Neural progenitor cell (in vitro differentiated cells): Measurements from ENCODE around the gene RASGRP2. TPM values are rescaled to one million over a fixed set of nuclear protein-coding genes. Genes with fewer than 3 reads are reported as not detected.

Source experiments
- DNase-seq: peaks from one replicate; pipeline ENCODE4 v3.0.0-alpha.2; 2016; ENCODE audit warnings: low spot score
- H2AFZ ChIP-seq: fragments of 200-600 bp; sonication (generic); replicated peaks from 2 replicates; pipeline ENCODE4 v1.6.1; 2016; ENCODE audit warnings: antibody characterized with exemption
- H3F3A ChIP-seq: fragments of 200-600 bp; sonication (generic); 2 replicates; pipeline ENCODE4 v1.6.1; 2016; ENCODE audit warnings: antibody characterized with exemption, low read depth
- H3K27ac ChIP-seq: fragments of 200-600 bp; sonication (generic); 2 replicates; pipeline ENCODE4 v1.5.1; 2016; ENCODE audit warnings: mild to moderate bottlenecking
- H3K27me3 ChIP-seq: fragments of 200-600 bp; sonication (generic); 2 replicates; pipeline ENCODE4 v1.6.1; 2016; ENCODE audit warnings: mild to moderate bottlenecking, moderate library complexity
- H3K36me3 ChIP-seq: fragments of 200-600 bp; sonication (generic); 2 replicates; pipeline ENCODE4 v1.5.1; 2016
- H3K4me1 ChIP-seq: fragments of 200-600 bp; sonication (generic); 2 replicates; pipeline ENCODE4 v1.6.1; 2016; ENCODE audit warnings: mixed run types
- H3K4me2 ChIP-seq: fragments of 200-600 bp; sonication (generic); 2 replicates; pipeline ENCODE4 v1.6.1; 2016
- H3K4me3 ChIP-seq: fragments of 200-600 bp; sonication (generic); 2 replicates; pipeline ENCODE4 v1.5.1; 2016
- H3K79me2 ChIP-seq: fragments of 200-600 bp; sonication (generic); 2 replicates; pipeline ENCODE4 v1.6.1; 2016; ENCODE audit warnings: low read depth
- H3K9ac ChIP-seq: fragments of 200-600 bp; sonication (generic); 2 replicates; pipeline ENCODE4 v1.6.1; 2016
- H3K9me3 ChIP-seq: fragments of 200-600 bp; sonication (generic); 2 replicates; pipeline ENCODE4 v1.5.1; 2016; ENCODE audit warnings: low read depth
- H4K20me1 ChIP-seq: fragments of 200-600 bp; sonication (generic); 2 replicates; pipeline ENCODE4 v1.6.1; 2016; ENCODE audit warnings: low read depth
- H3K27ac Mint-ChIP-seq: 3 replicates; pipeline ENCODE4 v1.8.0; 2021; ENCODE audit warnings: mixed read lengths
- H3K27me3 Mint-ChIP-seq: 2 replicates; pipeline ENCODE4 v1.8.0; 2022; ENCODE audit warnings: low read depth, mild to moderate bottlenecking, inconsistent platforms, moderate library complexity, mixed read lengths; ENCODE audit not compliant: insufficient read depth
- H3K36me3 Mint-ChIP-seq: 3 replicates; pipeline ENCODE4 v1.8.0; 2021; ENCODE audit warnings: mixed read lengths
- H3K4me1 Mint-ChIP-seq: 3 replicates; pipeline ENCODE4 v1.8.0; 2021; ENCODE audit warnings: mixed read lengths
- H3K4me3 Mint-ChIP-seq: 3 replicates; pipeline ENCODE4 v1.8.0; 2021; ENCODE audit warnings: mild to moderate bottlenecking, moderate library complexity, mixed read lengths
- H3K9me3 Mint-ChIP-seq: 3 replicates; pipeline ENCODE4 v1.8.0; 2020; ENCODE audit warnings: mixed read lengths
- EZH2 ChIP-seq: fragments of 200-600 bp; sonication (generic); IDR thresholded peaks from 2 replicates; pipeline ENCODE4 v1.6.1; 2017; ENCODE audit warnings: antibody characterized with exemption, mild to moderate bottlenecking, moderate library complexity
- EZH2phosphoT487 ChIP-seq: fragments of 200-600 bp; sonication (generic); IDR thresholded peaks from 2 replicates; pipeline ENCODE4 v1.6.1; 2017; ENCODE audit warnings: antibody characterized with exemption
- total RNA-seq: library from RNA; depleted of rRNA; stranded (reverse); fragments of >200 nt; gene quantifications from 2 replicates; pipeline ENCODE4 v1.2.3, GENCODE V29; 2015; ENCODE audit warnings: low replicate concordance
- TF ChIP-seq, protein P1 (sequence below): fragments of 200-600 bp; sonication (generic); IDR thresholded peaks from 2 replicates; pipeline ENCODE4 v1.5.1; 2017; ENCODE audit warnings: antibody characterized with exemption, mild to moderate bottlenecking

Gene RASGRP2
- total RNA-seq, 1 donor from 2014 or later, result 0.06 TPM

DNA sequence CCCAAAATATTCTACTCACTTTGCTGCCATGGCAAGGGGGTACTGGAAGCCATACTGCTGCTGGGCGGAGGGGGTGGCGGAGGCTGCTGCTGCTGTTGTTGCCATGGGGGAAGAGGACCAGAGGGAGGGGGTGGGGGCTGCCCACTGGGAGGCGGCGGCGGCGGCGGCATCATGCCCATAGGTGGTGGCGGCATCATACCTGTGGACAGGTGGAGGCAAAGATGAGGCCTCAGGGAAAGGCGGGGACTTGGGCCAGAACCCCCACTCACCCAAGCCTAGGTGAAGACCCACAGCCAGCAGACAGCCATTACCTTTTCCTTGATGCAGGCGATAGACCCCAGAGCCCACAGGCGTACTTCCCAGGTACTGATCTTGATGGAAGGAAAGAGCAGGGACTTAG is 22.9 kb upstream of the RASGRP2 start:
- H3K4me3 Mint-ChIP-seq, result no peak overlapping the region
- H3K36me3 Mint-ChIP-seq, result peaks cover 55% of the 10 kb centered on the region
- H3K27me3 Mint-ChIP-seq, result peaks cover 17% of the 10 kb centered on the region
- Histone ChIP-seq H3K4me3 (no peak overlapping the region), H3K36me3 (peaks cover 31% of the 10 kb centered on the region), H2AFZ (no peak overlapping the region), H3K9me3 (no peaks in the 10 kb centered on the region), H3K27me3 (no peaks in the 10 kb centered on the region), H3K79me2 (peaks cover 64% of the 10 kb centered on the region), H3F3A (peaks cover 99% of the 10 kb centered on the region), H3K4me2 (no peak overlapping the region), H3K9ac (no peak overlapping the region), H3K4me1 (peaks cover 42% of the 10 kb centered on the region), H4K20me1 (peaks cover 100% of the 10 kb centered on the region), H3K27ac (no peak overlapping the region)
- no peak for DNase-seq
- TF ChIP-seq EZH2phosphoT487 (no peak), EZH2 (no peak)
- TF ChIP-seq, protein P1, sequence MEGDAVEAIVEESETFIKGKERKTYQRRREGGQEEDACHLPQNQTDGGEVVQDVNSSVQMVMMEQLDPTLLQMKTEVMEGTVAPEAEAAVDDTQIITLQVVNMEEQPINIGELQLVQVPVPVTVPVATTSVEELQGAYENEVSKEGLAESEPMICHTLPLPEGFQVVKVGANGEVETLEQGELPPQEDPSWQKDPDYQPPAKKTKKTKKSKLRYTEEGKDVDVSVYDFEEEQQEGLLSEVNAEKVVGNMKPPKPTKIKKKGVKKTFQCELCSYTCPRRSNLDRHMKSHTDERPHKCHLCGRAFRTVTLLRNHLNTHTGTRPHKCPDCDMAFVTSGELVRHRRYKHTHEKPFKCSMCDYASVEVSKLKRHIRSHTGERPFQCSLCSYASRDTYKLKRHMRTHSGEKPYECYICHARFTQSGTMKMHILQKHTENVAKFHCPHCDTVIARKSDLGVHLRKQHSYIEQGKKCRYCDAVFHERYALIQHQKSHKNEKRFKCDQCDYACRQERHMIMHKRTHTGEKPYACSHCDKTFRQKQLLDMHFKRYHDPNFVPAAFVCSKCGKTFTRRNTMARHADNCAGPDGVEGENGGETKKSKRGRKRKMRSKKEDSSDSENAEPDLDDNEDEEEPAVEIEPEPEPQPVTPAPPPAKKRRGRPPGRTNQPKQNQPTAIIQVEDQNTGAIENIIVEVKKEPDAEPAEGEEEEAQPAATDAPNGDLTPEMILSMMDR, result no peak
- peaks cover 61% of the 10 kb centered on the region for H3K4me1 Mint-ChIP-seq
- no peak overlapping the region for H3K27ac Mint-ChIP-seq
- H3K9me3 Mint-ChIP-seq, result no peaks in the 10 kb centered on the region

DNA sequence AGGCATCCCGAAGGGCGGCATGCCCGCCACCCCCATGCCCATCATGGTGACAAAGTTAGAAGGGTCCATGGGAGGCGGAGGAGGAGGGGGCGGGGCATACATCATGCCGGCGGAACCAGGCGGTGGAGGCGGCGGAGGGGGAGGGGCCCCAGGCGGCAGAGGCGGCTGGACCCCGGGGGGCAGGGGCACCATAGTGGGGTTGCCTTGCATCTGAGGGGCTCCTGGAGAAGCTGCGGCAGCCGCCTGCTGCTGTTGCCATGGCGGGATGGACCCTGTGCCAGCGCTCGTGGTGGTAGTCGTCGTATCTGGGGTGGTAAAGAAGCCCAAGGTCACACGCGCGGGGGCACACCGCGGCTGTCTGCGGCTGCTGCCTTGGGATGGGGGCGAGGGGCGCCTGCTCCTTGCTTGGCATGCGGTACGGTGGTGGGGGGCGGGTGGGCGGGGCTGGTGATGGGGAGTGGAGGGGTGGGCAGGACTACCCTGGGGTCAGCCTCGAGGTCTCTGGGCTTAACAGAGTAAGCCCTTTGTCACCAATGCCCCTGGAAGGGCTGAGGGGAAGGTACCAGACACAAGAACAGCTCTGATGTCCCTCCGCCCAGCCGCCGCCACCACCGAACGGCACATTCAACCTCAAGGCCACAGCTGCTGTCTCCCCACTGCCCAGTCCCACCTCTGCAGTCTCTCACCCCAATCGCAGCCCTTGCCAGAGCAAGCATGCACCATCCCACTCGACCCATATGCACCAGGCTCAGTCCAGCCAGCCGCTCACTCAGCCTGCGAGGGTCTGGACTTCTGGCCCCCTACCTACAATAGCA is 22.1 kb upstream of the RASGRP2 start:
- H3K36me3 ChIP-seq, result peaks cover 23% of the 10 kb centered on the region

DNA sequence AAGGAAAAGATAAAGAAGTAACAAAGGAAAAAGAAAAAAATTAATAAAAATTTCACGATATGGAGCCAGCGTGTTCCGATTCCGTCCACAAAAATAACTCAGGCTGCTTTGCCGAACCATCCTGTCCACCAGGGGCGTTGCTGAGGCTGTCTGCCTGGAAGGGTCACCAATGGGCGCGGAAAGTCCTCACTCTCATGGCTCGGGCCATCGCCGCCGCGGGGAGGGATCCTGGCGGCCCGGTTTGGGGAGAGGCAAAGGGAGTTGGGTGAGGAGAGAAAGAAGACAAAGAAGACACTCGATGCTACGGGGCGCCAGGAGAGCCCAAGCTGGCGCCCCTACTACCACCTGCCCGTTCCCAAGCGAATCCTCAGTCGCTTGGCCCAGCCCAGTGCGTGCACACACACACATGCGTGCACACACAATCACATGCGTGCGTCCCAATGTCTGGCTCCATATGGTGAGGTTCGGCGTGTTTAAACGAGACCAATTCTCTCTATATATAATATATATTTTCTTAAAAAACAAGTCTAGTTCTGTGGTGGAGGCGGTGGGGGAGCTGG is 21.4 kb upstream of the RASGRP2 start:
- Mint-ChIP-seq H3K36me3 (peaks cover 41% of the 10 kb centered on the region), H3K4me3 (peak overlapping the region; percentile 54), H3K9me3 (no peaks in the 10 kb centered on the region), H3K27ac (no peak overlapping the region), H3K4me1 (peaks cover 73% of the 10 kb centered on the region), H3K27me3 (peaks cover 19% of the 10 kb centered on the region)
- TF ChIP-seq, protein P1, result peak; percentile 45
- no peak for TF ChIP-seq EZH2
- peak overlapping the region; percentile 63 for H3K27ac ChIP-seq
- no peaks in the 10 kb centered on the region for H3K27me3 ChIP-seq
- H3K36me3 ChIP-seq, result peaks cover 21% of the 10 kb centered on the region
- peaks cover 49% of the 10 kb centered on the region for H3K79me2 ChIP-seq
- H3K4me1 ChIP-seq, result peaks cover 48% of the 10 kb centered on the region
- H3K4me3 ChIP-seq, result no peak overlapping the region
- H3K9me3 ChIP-seq, result no peaks in the 10 kb centered on the region
- peaks cover 100% of the 10 kb centered on the region for H4K20me1 ChIP-seq
- no peak overlapping the region for H3K4me2 ChIP-seq
- DNase-seq, result peak; percentile 45
- no peak overlapping the region for H2AFZ ChIP-seq
- H3K9ac ChIP-seq, result no peak overlapping the region
- H3F3A ChIP-seq, result peaks cover 98% of the 10 kb centered on the region

More for the DNA sequence above, 22.1 kb upstream of the RASGRP2 start:
- peaks cover 47% of the 10 kb centered on the region for H3K36me3 Mint-ChIP-seq
- Histone ChIP-seq H3K79me2 (peaks cover 56% of the 10 kb centered on the region), H2AFZ (no peak overlapping the region), H3K9ac (no peak overlapping the region), H4K20me1 (peaks cover 100% of the 10 kb centered on the region), H3K9me3 (no peaks in the 10 kb centered on the region), H3K4me3 (no peak overlapping the region), H3K4me2 (no peak overlapping the region), H3K27ac (no peak overlapping the region), H3K27me3 (no peaks in the 10 kb centered on the region), H3F3A (peaks cover 98% of the 10 kb centered on the region), H3K4me1 (peaks cover 42% of the 10 kb centered on the region)
- TF ChIP-seq EZH2 (no peak), EZH2phosphoT487 (no peak)
- TF ChIP-seq, protein P1, result no peak
- H3K4me1 Mint-ChIP-seq, result peaks cover 66% of the 10 kb centered on the region
- H3K27me3 Mint-ChIP-seq, result peaks cover 17% of the 10 kb centered on the region
- DNase-seq, result no peak
- peak overlapping the region; percentile 35 for H3K4me3 Mint-ChIP-seq
- no peaks in the 10 kb centered on the region for H3K9me3 Mint-ChIP-seq
- H3K27ac Mint-ChIP-seq, result peak overlapping the region; percentile 29
